HG03354 (cell line): ENCODE measurements around the gene PCNX2.

ENCODE experiments used
- ATAC-seq: cut with Tn5 transposase; IDR thresholded peaks from one replicate; pipeline ENCODE4 v1.9.1; 2021; ENCODE audit warnings: mild to moderate bottlenecking; ENCODE audit not compliant: unreplicated experiment, poor library complexity, severe bottlenecking

PCNX2 gene

GRCh38 chr1:232962761-232963745, 332.5 kb downstream of the PCNX2 start:
- ATAC-seq, result no peak

- ATAC-seq, result no peak
These were observed 337.5 kb downstream of the PCNX2 start for GRCh38 chr1:232958067-232958466.

GRCh38 chr1:232956081-232956480, 339.4 kb downstream of the PCNX2 start:
- ATAC-seq, result no peak

- ATAC-seq, result no peak
These were observed 340.7 kb downstream of the PCNX2 start for GRCh38 chr1:232954594-232955365.

- ATAC-seq, result peak; percentile 61
These were observed 342.7 kb downstream of the PCNX2 start for GRCh38 chr1:232952514-232953499.

GRCh38 chr1:232951605-232952004, 343.9 kb downstream of the PCNX2 start:
- no peak for ATAC-seq

GRCh38 chr1:232951180-232951579, 344.3 kb downstream of the PCNX2 start:
- ATAC-seq, result peak; percentile 28

GRCh38 chr1:232950197-232951176, 345.0 kb downstream of the PCNX2 start, which contains the start of gene NTPCR:
Gene NTPCR, plus strand, starts transcription at chr1:232950611. Its CDS starts 100 bp downstream, at chr1:232950711.
- peak; percentile 88 for ATAC-seq

- ATAC-seq, result no peak
These were observed 345.8 kb downstream of the PCNX2 start for GRCh38 chr1:232949636-232950196.

GRCh38 chr1:232944347-232944746, 351.2 kb downstream of the PCNX2 start:
- no peak for ATAC-seq

- ATAC-seq, result peak; percentile 74
These were observed 351.8 kb downstream of the PCNX2 start for GRCh38 chr1:232943679-232944252.

GRCh38 chr1:232942413-232943294, 352.9 kb downstream of the PCNX2 start:
- ATAC-seq, result no peak

- ATAC-seq, result peak; percentile 78
These were observed 355.3 kb downstream of the PCNX2 start for GRCh38 chr1:232940262-232940661.

GRCh38 chr1:232939748-232940147, 355.8 kb downstream of the PCNX2 start:
- no peak for ATAC-seq

- no peak for ATAC-seq
These were observed 356.6 kb downstream of the PCNX2 start for GRCh38 chr1:232938926-232939325.

- no peak for ATAC-seq
These were observed 357.7 kb downstream of the PCNX2 start for GRCh38 chr1:232937741-232938375.
